NCI-H2171 treated with DMSO at 0.1 percent for 48 hours (cell line): ENCODE measurements around the gene NACC1.

Experiments used
- DNase-seq: peaks from one replicate; lab custom pipeline; 2025; lab: John Stamatoyannopoulos, UW

The NACC1 gene

DNA sequence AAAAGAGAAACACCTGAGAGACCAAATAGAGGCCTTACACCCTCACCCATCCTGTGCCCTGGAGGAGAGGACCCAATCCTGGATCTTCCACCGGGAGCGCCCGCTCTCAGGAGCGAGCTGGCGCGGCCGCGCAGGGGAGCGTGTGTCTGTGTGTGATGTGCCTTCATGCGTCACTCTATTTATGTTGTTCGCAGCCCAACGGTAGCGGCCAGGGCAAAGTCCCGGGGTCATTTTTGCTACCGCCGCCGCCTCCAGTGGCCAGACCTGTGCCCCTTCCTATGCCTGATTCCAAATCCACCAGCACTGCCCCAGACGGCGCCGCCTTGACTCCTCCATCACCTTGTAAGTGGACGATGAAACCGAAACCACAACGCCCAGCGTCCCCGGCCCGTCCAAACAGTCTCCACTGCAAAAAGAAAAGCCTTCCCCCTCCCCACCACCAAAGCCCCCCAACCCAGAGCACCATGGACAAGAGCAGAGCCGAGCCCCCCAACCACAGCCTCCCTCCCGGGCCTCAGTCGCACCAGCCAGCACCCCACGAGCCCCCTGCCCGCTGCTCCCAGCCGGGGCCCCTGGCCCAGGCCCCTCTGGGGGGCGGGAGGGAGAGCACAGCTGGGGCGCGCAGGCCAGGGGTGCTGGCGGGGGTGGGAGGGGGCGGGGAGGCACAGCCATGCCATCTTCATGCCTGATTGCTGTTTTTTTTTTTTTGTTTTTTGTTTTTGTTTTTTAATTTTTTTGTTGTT, 30.1 kb upstream of the NACC1 start:
- no peak for DNase-seq

GRCh38 chr19:13089139-13089856, 28.8 kb upstream of the NACC1 start:
- DNase-seq, result peak; percentile 19

DNA sequence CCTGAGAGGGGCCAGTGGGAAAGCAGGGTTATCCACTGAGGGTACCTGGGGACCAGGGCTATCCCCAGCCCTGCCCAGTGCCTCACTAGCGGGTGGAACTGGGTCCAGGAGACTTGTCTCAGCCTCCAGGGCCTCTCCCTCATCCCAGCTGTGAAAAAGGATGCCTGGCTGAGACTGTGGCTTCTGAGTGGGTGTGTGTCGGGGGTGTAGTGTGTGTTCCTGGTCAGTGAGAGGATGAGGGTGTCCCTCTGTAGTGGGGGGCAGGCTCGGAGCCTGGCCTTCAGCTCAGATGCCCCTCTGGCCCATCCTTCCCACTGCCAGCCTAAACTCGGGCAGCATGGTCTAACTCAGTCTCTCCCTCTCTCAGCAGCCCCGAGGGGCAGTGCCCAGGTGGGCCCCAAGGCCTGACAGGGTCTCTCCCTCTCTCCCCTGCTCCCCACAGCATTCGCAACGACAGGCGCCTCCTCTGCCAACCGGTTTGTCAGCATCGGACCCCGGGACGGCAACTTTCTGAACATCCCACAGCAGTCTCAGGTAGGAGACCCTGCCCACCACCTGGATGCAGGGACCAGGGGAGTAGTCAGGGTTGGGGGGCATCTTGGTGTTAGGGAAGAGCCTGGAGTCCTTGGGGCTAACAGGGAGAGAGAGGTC, 28.1 kb upstream of the NACC1 start:
- DNase-seq, result no peak

- DNase-seq, result no peak
These were observed 27.4 kb upstream of the NACC1 start for GRCh38 chr19:13090511-13091231.

- DNase-seq, result no peak
These were observed 26.5 kb upstream of the NACC1 start for GRCh38 chr19:13091400-13092157.

- no peak for DNase-seq
These were observed 25.9 kb upstream of the NACC1 start for GRCh38 chr19:13092158-13092543.

- DNase-seq, result no peak
These were observed 25.3 kb upstream of the NACC1 start for GRCh38 chr19:13092606-13093235.

DNA sequence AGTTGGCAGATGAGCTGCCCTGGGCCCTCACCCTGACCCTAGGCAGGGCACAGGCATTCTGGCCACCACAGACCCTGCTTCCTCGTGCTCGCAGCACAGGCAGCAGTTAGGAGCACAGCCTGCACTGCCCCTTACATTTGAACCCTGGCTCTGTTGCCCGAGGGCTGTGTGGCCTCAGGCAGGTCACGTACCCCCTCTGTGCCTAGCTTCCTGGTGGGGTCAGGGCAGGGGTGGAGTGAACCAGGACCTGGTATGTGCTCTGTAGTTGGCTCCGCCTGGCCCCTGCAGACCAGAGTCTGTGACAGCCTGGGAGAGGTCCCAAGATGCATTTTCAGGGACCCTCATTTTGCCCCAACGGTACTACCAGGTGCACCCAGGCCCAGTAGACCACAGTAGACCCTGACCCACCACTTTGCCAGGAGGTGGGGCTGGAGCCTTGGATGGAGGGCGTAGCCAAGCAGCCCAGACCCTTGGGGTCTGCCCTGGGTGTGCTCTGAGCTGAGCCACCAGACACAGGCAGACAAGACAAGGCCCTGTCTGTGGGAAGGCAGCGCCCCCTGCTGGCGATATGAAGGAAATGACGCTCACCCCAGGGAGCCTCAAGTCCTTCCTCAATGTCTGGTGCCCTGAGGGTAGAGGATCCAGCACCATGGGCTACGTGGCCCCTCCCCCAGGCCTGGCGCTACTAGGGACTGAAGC, 24.5 kb upstream of the NACC1 start:
- DNase-seq, result peak; percentile 83

GRCh38 chr19:13094106-13094504, 24.0 kb upstream of the NACC1 start:
- no peak for DNase-seq

DNA sequence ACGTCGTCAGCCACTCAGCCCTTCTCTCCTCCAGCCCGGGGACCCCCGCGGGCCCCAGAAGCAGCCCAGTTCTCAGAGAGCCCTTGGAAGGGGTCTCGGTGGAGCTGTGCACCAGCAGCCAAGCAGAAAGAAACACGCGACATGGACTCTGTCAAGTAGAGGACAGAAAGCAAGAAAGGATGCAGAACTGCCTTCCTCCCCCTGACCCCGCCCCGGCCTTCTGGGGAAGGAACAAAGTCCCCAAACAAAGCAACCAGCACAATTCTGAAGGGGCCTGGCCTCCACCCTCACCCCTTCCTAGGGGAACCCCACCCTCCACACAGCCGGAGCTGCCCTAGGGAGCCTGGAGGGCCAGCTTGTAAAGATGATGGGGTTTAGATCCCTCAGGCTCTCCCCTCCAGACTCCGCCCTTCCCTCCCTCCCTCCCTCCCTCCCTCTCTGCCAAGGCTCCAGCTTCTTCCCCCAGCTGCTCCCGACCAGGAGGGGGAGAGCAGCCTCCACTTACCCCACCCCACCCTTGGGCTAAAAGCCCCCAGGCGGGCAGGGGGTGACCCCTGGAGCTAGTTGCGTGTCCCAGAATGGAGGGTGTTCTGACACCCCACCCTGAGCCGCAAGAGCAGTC, 23.2 kb upstream of the NACC1 start:
- DNase-seq, result peak; percentile 26

DNA sequence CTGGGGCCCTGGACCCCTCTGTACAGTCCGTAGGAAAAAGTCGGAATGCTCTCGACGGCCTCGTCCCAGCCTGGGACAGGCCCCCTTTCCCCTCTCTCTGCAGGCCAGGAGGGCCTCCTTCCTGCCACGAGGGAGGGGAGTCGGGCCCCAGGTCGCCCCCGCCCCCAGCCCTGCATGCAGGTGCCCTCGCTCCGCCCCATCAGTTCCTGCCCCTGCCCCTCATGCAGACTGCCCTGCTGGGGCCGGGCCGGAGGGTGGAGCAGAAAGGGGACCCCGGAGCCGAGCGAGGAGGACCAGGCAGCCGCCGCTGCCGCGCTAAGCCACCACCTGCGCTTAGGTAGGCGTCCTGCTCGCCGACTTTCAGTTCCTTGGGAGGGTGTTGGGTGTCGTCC, 22.7 kb upstream of the NACC1 start:
- no peak for DNase-seq

- DNase-seq, result no peak
These were observed 21.8 kb upstream of the NACC1 start for GRCh38 chr19:13095934-13096927.

GRCh38 chr19:13097033-13097462, 21.0 kb upstream of the NACC1 start:
- DNase-seq, result no peak

DNA sequence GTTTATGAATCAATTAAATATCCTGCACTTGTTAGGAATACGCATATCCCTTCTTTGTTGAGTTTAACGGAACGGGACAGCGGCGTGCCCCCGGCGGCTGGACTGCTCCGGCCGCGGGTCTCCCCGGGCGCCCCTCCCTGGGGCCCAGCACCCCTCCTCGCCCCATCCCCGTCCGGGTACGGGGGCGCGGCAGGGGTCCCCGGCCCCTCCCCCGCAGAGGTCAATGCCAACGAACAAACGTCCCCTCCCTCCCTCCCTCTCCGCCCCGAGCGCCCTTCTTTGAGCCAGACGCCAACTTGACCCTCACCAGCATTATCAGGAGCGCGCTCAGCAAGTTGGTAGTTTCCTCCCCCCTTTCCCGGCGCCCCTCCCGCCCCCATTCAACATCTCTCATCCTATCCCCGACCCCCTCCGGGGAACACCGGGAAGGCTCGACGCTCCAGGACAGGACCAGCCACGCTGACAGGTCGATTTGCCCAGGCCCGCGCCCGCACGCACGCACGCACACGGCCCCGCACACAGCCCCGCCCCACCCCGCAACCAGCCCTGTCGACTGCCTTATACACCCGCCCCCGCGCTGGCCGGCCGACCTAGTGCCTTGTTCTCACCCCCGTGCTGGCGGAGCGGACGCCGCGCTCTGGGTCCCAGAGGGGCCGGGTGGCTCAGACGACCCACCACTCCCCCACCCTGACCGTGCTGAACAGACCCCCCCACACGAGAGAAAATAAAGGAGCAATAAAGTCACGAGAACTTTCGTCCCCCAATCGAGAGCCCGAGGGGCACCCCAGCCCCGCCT, 20.4 kb upstream of the NACC1 start:
- no peak for DNase-seq

DNA sequence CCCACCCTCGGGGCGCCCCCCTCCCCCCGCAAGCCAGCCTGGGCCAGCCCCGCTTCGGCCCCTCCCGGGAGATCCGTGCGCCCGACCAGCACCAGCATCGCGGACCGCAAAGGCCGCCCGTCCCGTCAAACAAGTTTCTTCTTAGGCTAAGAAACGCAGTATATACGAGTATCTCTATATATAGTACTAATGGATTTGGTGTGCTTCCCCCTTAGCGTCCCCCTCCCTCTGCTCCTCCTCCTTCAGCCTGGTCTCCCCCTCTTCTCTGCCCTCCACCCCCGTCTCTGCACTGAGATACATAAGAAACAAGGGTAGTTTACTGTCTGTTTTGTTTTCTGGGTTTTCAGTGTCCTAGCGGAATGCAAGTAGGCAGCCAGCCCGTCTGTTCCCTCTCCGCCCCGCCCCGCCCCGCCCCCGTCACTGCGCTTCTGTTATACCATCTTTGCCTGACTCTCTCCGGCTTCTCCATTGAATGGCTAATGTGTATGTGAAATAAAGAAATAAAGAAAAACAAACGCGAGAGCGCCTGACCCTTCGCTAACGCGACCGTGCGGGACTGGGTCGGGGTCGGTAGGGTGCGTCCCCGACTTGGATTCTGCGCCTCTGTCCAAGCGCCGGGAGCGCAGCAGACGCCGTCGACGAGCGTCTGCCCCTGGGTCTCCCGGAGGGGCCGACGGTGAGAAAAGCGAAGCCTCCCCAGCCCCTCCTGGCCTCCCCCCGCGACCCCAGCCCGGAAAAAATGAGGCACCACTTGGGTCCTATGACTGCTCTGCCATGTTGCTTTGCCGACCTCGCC, 19.6 kb upstream of the NACC1 start:
- DNase-seq, result peak; percentile 61

DNA sequence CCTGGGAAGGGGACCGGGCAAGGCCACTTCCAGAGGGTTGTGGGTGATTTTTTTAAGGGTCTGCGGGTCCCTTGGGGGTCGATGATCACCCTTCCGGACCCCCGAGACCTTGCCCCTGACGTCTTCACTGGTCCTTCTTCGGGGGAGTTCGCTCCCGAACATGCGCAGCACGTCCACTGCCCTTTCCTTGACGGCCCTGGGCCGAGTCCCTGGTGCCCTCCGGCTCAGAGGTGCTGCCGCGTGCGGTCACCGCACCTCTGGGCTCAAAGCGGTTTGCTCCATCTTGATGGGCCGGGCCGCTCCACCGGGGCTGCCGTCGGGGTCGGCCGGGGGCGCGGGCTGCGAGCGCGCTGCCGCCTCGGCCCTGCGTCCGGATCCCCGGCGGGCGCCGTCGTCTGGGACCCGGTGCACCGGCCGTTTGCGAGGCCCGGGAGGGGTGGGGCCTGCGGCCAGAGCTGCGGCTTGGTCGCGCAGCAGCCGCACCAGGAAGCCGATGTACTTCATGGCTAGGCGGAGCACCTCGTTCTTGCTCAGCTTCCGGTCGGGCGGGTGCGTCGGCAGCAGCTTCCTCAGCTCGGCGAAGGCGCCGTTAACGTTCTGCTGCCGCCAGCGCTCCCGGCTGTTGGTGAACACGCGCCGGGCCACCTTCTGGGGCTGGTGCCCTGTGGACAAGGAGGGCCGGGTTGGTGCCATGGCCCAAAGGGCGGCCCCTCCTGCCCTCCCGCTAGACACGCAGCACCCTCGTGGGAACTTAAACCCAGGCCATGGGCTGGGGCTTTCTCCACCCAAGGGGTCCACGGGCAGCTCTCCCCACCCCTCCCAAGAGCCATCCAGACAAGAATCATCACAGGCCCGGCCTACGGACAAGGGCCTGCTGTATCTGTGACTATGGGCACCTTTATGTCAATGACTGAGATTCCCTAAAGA, 18.7 kb upstream of the NACC1 start:
- no peak for DNase-seq
